HEK293 (cell line): ENCODE data around the gene TGFB2.

ENCODE experiments used
- CTCF ChIA-PET: fragments of 350-600 bp; formaldehyde crosslinking; extraction: SDS; loops from one replicate; lab custom pipeline; 2021; ENCODE audit warnings: antibody characterized with exemption; lab: Yijun Ruan, JAX
- POLR2A ChIA-PET: fragments of 300-600 bp; formaldehyde crosslinking; extraction: SDS; loops from one replicate; lab custom pipeline; 2020; ENCODE audit warnings: antibody characterized with exemption, inconsistent platforms; lab: Yijun Ruan, JAX
- H3K27ac ChIP-seq: fragments of 200-500 bp; sonication (Bioruptor generic); 2 replicates; pipeline ENCODE4 v1.5.1; 2014; ENCODE audit warnings: low read depth, low read length, control low read depth, inconsistent platforms; ENCODE audit errors: extremely low read depth
- H3K36me3 ChIP-seq, 2 experiments: fragments of 200-500 bp in 1 of 2; sonication (Bioruptor generic) in 1 of 2; 1 replicate in 1 of 2; 2 replicates in 1 of 2; pipeline ENCODE4 v1.5.1; 2014 to 2017; ENCODE audit warnings: inconsistent platforms in 2 of 2, low read length in 2 of 2; ENCODE audit not compliant: control insufficient read depth in 2 of 2, insufficient read depth in 1 of 2
- H3K4me1 ChIP-seq: fragments of 200-500 bp; sonication (Bioruptor generic); 2 replicates; pipeline ENCODE4 v1.5.1; 2014; ENCODE audit warnings: mild to moderate bottlenecking, low read length, inconsistent platforms; ENCODE audit not compliant: control insufficient read depth, insufficient read depth
- H3K4me3 ChIP-seq: 2 replicates; pipeline ENCODE4 v1.5.1; 2011; ENCODE audit warnings: low read depth, mild to moderate bottlenecking, control low read depth, low read length, moderate library complexity
- H3K9me3 ChIP-seq: fragments of 200-500 bp; sonication (Bioruptor generic); 2 replicates; pipeline ENCODE4 v1.5.1; 2014; ENCODE audit warnings: low read depth, low read length, inconsistent platforms; ENCODE audit not compliant: control insufficient read depth, insufficient read depth
- BCL6B ChIP-seq: fragments of 450-650 bp; formaldehyde crosslinking; IDR thresholded peaks from 2 replicates; pipeline ENCODE4 v1.5.1; 2017; ENCODE audit warnings: missing biosample characterization, missing genetic modification characterization
- PRDM1 ChIP-seq: fragments of 450-650 bp; formaldehyde crosslinking; IDR thresholded peaks from 2 replicates; pipeline ENCODE4; 2016; ENCODE audit warnings: missing biosample characterization, missing genetic modification characterization
- PRDM4 ChIP-seq: fragments of 450-650 bp; formaldehyde crosslinking; IDR thresholded peaks from 2 replicates; pipeline ENCODE4 v1.5.1; 2017; ENCODE audit warnings: missing biosample characterization, missing genetic modification characterization
- SCRT2 ChIP-seq: fragments of 450-650 bp; formaldehyde crosslinking; IDR thresholded peaks from 2 replicates; pipeline ENCODE4 v1.5.1; 2016; ENCODE audit warnings: missing biosample characterization, missing genetic modification characterization
- TCF7L2 ChIP-seq: IDR thresholded peaks from 2 replicates; pipeline ENCODE4 v1.6.1; 2011; ENCODE audit warnings: low read depth, mild to moderate bottlenecking, inconsistent platforms, low read length, moderate library complexity, borderline replicate concordance
- ZNF121 ChIP-seq: fragments of 450-650 bp; formaldehyde crosslinking; IDR thresholded peaks from 2 replicates; pipeline ENCODE4 v1.5.1; 2016; ENCODE audit warnings: missing biosample characterization, missing genetic modification characterization
- ZNF148 ChIP-seq: fragments of 450-650 bp; formaldehyde crosslinking; IDR thresholded peaks from 2 replicates; pipeline ENCODE4 v1.5.0; 2017; ENCODE audit warnings: missing biosample characterization, missing genetic modification characterization, borderline replicate concordance
- ZNF354C ChIP-seq: fragments of 450-650 bp; formaldehyde crosslinking; IDR thresholded peaks from 2 replicates; pipeline ENCODE4 v1.5.1; 2016; ENCODE audit warnings: missing biosample characterization, missing genetic modification characterization, low read depth, borderline replicate concordance
- ZNF416 ChIP-seq: fragments of 450-650 bp; formaldehyde crosslinking; IDR thresholded peaks from 2 replicates; pipeline ENCODE4 v1.5.1; 2016; ENCODE audit warnings: missing biosample characterization, missing genetic modification characterization
- ZNF501 ChIP-seq: fragments of 450-650 bp; formaldehyde crosslinking; IDR thresholded peaks from 2 replicates; pipeline ENCODE4 v1.5.1; 2016; ENCODE audit warnings: missing biosample characterization, missing genetic modification characterization
- ZNF623 ChIP-seq: fragments of 450-650 bp; formaldehyde crosslinking; IDR thresholded peaks from 2 replicates; pipeline ENCODE4 v1.5.1; 2016; ENCODE audit warnings: missing biosample characterization, missing genetic modification characterization
- ZNF658 ChIP-seq: fragments of 450-650 bp; formaldehyde crosslinking; IDR thresholded peaks from 2 replicates; pipeline ENCODE4; 2016; ENCODE audit warnings: missing biosample characterization, missing genetic modification characterization
- ZNF843 ChIP-seq: fragments of 450-650 bp; formaldehyde crosslinking; IDR thresholded peaks from 2 replicates; pipeline ENCODE4 v1.5.1; 2016; ENCODE audit warnings: missing biosample characterization, missing genetic modification characterization
- ZSCAN30 ChIP-seq: fragments of 450-650 bp; IDR thresholded peaks from 2 replicates; pipeline ENCODE4 v1.5.1; 2018; ENCODE audit warnings: missing biosample characterization, mild to moderate bottlenecking, missing genetic modification characterization, moderate library complexity
- TF ChIP-seq, protein P1 (sequence below): fragments of 450-650 bp; formaldehyde crosslinking; IDR thresholded peaks from 2 replicates; pipeline ENCODE4 v1.5.1; 2016; ENCODE audit warnings: missing biosample characterization, missing genetic modification characterization
- TF ChIP-seq, protein P2 (sequence below): fragments of 450-650 bp; formaldehyde crosslinking; IDR thresholded peaks from 2 replicates; pipeline ENCODE4 v1.5.1; 2016; ENCODE audit warnings: missing biosample characterization, missing genetic modification characterization

Gene TGFB2

DNA sequence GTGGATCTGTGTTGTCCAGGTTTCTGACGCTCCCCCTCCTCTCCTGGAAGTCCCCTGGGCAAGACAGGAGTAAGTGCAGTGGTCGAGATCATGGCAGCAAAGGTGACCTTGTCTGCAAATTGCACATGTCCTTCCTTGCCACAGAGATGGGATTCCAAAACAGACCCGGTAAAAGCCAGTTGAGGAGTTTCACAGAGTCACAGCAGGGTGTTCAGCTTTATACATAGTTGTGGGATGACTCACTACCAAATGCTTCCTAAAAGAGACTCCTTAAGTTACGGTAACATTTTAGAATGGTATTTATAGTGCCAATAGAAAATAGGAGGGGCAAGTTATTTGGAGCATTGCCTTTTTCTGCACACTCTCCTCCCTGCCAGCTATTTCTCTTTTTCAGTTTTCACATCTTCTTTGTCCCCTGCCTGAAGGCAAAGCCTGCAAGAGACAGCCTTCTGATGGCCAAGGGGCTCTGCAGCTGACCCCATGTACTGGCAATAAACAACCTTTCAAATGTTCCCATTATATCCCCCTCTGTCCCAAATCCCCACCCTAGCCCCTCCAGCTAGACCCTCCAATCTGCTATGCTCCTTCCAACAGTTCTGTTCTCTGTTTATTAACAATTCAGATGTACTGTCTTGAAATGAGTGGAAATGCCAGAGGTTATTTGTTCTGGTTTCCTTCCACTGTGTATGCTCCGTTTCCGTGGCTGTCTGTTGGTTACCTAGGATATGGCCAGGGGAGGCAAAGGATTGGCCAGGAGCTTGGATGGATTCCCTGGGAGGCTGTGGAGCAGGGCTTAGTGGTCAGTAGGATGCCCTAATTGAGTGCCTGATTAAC lies 115.0 kb downstream of the TGFB2 start (continued):
- peak; percentile 84 for TF ChIP-seq PRDM1
- TF ChIP-seq, protein P1, sequence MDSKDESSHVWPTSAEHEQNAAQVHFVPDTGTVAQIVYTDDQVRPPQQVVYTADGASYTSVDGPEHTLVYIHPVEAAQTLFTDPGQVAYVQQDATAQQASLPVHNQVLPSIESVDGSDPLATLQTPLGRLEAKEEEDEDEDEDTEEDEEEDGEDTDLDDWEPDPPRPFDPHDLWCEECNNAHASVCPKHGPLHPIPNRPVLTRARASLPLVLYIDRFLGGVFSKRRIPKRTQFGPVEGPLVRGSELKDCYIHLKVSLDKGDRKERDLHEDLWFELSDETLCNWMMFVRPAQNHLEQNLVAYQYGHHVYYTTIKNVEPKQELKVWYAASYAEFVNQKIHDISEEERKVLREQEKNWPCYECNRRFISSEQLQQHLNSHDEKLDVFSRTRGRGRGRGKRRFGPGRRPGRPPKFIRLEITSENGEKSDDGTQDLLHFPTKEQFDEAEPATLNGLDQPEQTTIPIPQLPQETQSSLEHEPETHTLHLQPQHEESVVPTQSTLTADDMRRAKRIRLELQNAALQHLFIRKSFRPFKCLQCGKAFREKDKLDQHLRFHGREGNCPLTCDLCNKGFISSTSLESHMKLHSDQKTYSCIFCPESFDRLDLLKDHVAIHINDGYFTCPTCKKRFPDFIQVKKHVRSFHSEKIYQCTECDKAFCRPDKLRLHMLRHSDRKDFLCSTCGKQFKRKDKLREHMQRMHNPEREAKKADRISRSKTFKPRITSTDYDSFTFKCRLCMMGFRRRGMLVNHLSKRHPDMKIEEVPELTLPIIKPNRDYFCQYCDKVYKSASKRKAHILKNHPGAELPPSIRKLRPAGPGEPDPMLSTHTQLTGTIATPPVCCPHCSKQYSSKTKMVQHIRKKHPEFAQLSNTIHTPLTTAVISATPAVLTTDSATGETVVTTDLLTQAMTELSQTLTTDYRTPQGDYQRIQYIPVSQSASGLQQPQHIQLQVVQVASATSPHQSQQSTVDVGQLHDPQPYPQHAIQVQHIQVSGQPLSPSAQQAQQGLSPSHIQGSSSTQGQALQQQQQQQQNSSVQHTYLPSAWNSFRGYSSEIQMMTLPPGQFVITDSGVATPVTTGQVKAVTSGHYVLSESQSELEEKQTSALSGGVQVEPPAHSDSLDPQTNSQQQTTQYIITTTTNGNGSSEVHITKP (tag by site-specific recombination): 0 out of 2 replicates have a peak, but pooled peaks have one; percentile 28
- TF ChIP-seq TCF7L2: no peak
- TF ChIP-seq ZNF843 (tag by site-specific recombination): peak; percentile 39; the same call in 1 of the 2 replicates
- TF ChIP-seq ZNF623 (tag by site-specific recombination): no peak

DNA sequence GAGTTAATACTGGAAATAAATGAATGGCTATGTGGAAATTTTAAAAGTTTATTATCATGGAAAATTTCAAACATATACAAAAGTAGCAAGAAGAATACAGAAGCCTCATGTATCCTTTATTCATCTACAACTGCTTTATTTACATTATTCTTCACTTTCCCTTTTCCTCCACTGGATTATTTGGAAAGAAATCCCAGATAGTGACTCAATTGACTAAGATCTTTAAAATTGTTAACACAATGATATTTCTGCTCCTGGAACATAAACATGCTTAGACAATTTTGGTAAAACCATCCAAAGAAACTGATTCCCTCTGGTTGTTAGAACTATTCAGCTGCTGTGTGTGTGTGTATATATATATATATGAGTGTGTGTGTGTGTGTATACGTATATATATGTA lies 116.2 kb downstream of the TGFB2 start:
- Histone ChIP-seq H3K27ac (no peak overlapping the region), H3K9me3 (no peaks in the 10 kb centered on the region), H3K36me3 (no peaks in the 10 kb centered on the region), H3K4me3 (no peak overlapping the region), H3K4me1 (peaks cover 5% of the 10 kb centered on the region)
- no peak for TF ChIP-seq ZNF658 (tag by site-specific recombination)
- POLR2A ChIA-PET: no interaction called here
- CTCF ChIA-PET: no interaction called here

DNA sequence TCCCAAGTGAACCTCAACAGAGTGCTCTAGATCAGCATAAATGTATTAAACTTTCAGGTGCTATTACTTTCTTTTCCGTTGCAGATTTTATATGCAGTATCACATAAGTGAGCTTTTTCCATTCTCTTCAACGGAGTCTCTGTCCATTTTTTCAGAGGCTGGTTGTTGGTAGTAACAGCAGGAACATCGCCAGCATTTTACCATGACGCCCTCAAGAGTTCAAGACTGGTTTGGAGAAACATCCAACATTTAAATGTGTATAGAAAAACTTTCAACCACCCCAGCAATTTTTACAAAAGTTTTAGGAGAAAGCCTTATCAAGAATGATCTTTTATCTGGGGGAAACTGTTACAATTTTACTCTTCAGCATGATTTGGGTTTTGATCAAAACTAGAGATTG lies 117.0 kb downstream of the TGFB2 start:
- no peaks in the 10 kb centered on the region for H3K36me3 ChIP-seq
- H3K9me3 ChIP-seq: no peaks in the 10 kb centered on the region
- ChIA-PET POLR2A (no interaction called here), CTCF (no interaction called here)
- peaks cover 5% of the 10 kb centered on the region for H3K4me1 ChIP-seq
- no peak overlapping the region for H3K4me3 ChIP-seq
- H3K27ac ChIP-seq: no peak overlapping the region
- TF ChIP-seq, protein P2, sequence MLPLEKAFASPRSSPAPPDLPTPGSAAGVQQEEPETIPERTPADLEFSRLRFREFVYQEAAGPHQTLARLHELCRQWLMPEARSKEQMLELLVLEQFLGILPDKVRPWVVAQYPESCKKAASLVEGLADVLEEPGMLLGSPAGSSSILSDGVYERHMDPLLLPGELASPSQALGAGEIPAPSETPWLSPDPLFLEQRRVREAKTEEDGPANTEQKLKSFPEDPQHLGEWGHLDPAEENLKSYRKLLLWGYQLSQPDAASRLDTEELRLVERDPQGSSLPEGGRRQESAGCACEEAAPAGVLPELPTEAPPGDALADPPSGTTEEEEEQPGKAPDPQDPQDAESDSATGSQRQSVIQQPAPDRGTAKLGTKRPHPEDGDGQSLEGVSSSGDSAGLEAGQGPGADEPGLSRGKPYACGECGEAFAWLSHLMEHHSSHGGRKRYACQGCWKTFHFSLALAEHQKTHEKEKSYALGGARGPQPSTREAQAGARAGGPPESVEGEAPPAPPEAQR (tag by site-specific recombination): no peak
- TF ChIP-seq ZNF416 (tag by site-specific recombination): no peak
- TF ChIP-seq ZNF121 (tag by site-specific recombination): no peak
- no peak for TF ChIP-seq ZSCAN30 (tag by site-specific recombination)
- no peak for TF ChIP-seq SCRT2
- TF ChIP-seq PRDM4 (tag by site-specific recombination): no peak
- TF ChIP-seq ZNF148 (tag by site-specific recombination): no peak
- no peak for TF ChIP-seq ZNF501 (tag by site-specific recombination)
- TF ChIP-seq, protein P1 (tag by site-specific recombination): no peak
- TF ChIP-seq ZNF354C: no peak
- no peak for TF ChIP-seq BCL6B (tag by site-specific recombination)
